DMS 273 (cell line): ENCODE data around the gene CLSTN2.

Experiments
- DNase-seq: peaks from one replicate; lab custom pipeline; 2025; ENCODE audit not compliant: unreplicated experiment; lab: John Stamatoyannopoulos, UW

Gene CLSTN2

DNA sequence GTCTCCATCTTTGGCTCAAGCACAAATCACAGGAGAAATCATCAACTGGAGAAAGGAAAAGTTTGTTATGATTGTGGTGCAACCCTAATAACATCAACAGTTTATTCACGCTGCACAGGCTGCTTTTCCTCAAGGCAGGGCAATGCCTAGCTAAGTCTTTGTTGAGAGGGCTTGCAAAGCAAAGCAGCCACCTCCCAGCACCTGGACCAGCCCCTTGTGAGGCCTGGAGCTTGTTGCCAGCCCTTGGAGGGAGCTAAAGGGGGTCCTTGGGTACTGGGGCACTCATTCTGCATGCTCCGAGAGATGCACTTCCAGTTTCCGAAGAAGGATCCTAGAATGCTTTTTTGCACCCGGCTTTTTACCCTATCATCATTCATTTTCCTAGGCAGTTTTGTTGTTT lies 288.2 kb downstream of the CLSTN2 start:
- DNase-seq, result no peak

DNA sequence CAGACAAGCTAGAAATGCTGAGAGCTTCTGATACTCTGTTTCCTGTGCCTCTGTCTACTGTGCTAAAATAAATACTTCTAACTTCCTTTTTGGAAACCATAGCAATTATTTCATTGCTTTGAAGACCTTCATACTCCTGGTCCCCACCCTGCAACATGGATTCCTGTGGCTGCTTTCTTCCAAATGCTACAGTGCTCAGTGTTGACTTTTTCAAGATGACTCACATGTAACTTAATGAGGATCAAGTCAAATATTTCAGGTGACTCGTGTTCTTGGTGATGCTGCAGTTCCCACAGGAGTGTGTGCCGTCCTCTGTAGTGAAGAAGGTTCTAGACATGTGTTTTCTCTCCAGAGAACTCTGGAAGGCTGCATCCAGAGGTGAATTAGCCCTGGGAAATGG lies 288.6 kb downstream of the CLSTN2 start:
- DNase-seq, result no peak

DNA sequence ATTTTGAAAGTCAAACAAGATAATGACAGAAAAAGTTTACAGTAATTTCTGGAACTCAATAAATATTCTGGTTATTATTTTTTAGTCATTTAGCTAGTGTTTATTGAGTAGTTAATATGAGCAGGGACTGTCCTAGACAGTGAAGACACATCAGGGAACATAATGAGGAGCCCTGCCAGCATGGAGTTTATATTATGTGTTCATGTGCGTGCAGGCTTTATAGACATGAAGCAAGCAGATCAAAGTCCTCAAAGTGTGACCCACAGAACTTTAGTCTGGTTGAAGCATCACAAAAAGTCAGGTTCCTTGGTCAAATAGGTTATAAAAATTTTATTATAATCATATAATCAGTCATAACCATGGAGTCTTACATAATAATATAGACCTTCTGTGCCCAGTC lies 289.3 kb downstream of the CLSTN2 start:
- no peak for DNase-seq

DNA sequence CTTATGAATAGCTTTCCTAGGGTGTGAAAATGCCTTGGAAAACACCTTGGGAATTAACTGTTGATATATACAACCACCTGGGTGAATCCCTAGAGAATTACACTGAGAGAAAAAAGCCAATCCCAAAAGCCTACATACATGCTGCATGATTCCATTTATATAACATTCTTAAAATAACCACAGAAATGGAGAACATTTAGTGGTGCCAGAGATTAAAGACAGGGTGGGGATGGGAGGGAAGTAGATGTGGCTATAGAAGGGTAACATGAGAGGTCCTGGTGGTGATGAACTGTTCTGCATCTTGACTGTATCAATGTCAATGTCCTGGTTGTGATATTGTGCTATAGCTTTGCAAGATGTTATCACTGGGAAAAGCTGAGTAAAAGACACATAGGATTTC lies 291.0 kb downstream of the CLSTN2 start:
- no peak for DNase-seq

DNA sequence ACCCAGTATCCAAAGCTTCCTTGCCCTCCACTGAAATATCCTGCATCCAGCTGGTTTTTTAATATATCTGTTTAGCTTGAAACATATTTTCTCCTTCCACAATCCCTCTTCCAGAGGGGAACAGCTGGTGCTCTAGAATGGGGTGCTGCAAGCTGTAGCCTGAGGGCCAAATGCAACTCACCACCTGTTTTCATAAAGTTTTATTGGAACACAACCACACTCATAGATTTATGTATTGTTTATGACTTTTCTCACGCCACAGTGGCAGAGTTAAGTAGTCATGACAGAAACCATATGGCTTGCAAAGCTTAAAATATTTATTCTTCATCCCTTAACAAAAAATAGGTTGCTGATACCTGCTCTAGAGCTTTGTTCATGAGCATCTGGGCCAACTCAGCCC lies 298.7 kb downstream of the CLSTN2 start:
- peak; percentile 59 for DNase-seq

DNA sequence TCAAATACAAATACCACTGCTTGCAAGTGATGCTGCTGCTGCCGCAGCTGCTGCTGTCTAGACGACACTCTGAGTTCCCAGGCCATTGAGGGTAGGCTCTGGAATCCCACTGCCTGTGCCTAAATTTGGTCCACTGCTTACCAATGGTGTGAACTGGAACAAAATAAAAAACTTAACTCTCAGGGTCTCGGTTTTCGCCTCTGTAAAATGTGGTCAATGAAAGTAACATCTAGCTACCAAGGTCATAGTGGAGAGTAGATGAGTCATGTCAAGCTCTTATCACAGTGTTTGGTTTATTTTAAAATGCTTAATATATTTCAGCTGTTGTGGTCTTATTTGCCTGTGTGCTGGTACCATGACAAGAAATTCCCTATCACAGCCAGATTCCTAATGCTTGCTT lies 299.3 kb downstream of the CLSTN2 start:
- DNase-seq, result peak; percentile 38

DNA sequence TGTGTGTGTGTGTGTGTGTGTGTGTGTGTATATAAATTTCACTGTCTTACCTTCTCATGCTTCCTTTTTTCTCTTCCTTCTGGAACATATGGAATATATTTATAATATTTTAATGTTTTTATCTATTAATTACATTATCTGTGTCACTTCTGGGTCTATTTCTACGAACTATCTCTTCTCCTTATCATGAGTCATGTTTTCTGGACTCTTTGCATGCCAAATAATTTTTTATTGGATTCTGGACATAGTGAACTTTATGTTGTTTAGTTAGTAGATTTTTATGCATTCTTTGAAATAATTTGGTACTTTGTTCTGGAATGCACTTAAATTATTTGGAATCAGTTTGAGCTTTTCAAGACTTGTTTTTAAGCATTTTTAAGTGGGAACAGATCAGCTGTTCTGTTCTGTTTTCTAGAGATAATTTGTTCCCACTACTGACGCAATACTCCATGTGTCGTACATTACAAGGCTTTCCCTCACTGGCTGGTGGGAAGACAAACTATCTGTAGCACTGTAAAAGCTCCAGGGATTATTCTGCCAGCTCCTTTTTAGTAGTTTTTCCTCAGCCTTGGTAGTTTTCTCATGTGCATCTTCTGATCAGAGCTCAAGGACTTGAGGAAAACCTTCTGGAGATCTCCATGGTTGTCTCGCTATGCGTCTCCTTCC lies 302.0 kb downstream of the CLSTN2 start:
- DNase-seq, result no peak

DNA sequence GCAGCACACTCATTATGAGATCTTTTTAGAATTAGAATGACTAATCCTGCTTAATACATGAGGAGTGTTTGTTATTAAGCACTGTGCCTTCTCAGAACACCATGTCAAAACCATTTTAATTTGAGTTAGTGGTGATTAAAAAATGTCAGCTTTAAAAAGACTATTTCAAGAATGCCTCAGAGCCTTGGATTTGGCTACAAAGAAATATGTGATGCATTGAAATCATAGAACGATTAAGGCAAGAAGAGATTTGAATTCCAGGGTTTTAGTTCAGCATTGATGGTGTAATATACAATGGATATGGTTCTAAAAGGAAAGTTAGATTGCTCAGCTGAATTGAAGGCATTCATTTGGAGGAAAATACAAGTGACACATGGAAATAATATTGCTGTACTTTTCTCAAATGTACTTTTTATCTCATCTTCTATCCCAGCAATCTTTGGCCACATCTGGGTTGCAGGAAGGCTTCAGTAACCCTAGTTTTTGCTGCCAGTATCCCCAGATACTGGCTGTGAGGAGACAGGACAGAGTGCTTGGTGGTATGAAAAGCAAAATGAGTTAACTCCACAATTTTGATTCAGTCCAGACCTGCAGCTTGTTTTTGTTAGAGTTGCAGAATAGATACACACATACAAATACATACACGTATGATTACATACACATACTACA lies 303.8 kb downstream of the CLSTN2 start:
- DNase-seq, result no peak

DNA sequence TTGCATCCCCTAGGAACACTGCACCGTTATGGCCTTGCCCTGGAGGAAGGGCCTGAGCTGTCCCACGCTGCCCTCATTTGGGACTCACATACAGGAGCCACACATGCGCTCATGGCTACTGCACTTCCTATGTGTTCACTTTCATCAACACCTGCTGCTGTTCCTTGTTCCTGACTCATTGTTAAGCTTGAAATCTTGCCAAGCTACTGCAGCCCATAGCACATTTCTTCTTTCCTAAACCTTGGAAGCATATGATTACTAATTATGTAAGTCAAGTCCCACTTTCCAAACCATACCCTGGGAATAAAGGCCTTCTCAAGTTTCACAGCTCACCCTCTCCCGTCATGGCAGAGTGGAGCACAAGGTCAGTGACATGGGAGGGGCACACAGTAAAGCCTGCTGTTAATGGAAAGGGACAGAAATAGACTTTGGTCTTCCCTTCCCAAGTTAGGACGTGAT lies 307.9 kb downstream of the CLSTN2 start:
- peak; percentile 69 for DNase-seq

DNA sequence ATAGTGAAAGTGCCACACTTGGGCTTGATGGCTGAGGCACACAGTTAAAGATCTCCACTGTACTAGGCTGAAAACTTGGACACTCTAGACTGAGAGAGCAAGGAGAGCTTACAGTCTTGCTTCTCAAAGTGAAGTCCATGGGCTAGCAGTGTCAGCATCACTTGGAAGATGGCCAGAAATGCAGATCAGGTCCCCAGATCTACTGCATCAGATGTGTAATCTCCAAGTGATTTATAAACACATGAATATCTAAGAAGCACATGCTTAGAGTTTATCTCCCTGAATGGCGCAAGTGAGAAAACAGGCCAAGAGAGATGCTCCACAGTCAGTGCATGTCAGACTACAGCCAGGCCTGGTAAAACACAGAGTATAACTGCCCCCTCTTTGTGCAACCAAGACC lies 308.6 kb downstream of the CLSTN2 start:
- peak; percentile 21 for DNase-seq

DNA sequence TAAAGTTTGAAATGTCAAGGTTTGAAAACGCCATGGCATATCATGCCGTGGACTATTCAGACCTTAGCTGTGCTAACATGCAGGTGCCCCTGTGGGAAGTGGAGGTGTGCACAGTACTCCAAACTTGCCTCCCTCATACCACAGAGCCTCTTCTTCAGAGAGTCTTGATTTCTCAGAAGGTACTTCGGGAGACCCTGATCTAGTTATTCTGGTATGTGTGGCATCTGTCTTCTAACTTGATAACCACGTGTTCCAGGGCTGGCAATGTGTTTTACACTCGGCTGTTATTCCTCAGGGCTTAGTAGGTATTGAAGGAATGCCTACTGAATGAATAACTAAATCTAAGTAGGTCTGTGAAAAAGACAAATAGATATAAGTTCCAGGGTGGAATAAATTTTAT lies 309.9 kb downstream of the CLSTN2 start:
- DNase-seq, result peak; percentile 13

DNA sequence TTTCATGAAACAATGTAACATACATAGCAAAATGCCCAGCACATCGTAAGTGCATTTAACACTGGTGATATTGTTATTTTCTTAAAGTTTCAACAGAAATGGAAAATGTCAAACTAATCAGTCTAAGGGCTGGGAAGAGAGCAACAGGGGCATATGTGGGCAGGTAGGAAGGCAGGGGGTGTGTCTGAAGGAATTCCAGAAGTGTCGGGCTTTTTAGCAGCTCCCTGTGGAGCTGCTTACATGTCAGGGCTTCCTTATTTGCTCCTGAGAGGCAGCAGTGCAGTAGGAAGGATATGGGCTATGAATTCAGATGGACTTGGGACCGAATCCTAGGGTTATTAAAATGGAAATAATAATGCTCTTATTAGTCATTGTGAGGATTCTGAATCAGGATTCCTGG lies 311.6 kb downstream of the CLSTN2 start:
- DNase-seq, result no peak

DNA sequence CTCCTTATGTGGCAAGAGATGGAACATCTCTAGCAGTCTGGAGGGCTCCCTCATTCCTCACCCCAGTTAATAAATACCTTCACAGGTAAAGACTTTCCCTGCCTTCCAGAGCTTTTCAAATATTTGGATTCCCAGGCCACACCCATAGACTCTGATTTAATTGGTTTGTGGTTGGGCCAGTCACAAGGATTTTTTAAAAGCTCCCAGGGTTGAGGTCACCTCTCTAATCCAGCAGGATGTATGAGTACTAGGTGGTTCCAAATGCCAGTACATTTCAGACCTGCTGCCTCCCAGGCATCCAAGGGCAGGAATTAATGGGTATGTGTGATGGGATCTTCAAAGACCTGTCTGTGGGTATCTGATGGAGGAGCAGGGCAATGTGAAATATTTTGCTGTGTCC lies 312.8 kb downstream of the CLSTN2 start:
- DNase-seq, result no peak

DNA sequence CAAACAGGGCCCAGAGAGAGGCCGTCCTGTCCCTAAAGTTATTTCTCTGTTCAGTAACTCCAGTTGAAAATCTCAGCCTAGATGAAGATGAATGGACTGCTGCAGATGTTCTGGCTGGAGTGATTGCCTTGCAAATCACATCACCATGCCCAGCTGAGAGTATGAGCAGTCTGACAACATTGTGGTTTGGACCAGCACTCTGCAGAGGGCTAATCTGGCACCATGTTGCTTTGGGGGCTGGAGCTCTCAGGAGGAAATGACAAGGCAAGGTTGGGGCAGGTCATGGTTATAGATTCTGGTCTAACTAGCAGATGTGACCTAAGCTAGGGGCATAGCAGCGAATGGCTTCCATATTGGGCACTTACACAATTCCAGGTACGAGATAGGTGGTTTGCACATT lies 314.2 kb downstream of the CLSTN2 start:
- no peak for DNase-seq

DNA sequence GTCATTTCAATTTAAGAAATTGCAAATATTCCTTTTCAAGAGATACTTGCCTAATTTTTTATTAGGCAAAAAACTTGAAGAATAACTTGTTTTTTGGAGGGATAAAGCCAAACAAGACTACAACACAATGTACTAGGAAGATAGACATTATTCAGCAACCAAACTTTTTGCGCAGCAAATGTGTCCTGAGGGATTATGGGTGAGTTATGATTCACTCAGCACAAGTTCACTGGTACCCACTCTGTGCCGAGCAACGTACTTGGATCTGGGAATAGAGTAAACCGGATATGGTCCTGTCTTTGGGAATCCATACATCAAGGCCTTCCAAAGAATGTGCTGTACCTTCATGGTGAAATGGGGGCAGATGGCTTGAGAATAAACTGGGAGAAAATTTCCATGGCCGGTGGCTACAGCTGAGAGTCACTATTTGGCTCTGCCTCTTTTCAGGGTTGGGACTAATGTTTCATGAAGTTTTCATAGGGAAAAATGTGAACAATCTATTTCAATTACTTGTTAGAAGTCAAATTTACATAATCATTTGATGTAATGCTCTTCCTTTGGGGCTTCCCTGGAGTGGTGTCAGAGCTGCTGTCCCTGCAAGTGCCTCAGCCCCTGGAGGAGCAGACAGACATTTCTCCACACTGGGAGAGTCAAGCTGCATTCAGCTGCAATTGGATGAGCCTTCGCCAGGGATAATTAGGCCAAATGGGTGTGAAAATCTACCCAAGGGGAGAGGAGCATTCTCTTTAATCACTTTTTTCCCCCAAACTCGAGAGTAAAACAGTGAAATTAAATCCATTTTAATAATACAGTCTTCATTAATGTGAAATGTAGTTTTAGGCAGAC lies 315.2 kb downstream of the CLSTN2 start:
- no peak for DNase-seq

DNA sequence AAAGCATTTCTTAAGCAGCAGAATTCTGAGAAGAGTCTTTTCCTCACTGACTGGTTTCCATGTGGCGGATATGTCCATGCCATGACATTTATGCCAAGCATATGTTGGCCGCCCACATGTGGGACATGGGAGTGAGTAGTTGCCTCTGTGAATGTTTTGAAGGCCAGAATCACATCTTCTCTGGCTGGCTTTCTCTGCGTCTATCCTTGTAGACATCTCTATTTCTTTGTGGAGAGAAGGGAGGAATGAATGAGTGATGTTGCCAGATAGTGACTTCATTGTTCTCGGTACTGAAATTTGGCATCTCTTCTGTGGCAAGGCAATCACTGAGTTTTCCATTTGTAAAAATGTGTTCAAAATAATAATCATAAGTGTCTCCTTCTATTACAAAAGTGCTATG lies 316.0 kb downstream of the CLSTN2 start:
- DNase-seq, result no peak

DNA sequence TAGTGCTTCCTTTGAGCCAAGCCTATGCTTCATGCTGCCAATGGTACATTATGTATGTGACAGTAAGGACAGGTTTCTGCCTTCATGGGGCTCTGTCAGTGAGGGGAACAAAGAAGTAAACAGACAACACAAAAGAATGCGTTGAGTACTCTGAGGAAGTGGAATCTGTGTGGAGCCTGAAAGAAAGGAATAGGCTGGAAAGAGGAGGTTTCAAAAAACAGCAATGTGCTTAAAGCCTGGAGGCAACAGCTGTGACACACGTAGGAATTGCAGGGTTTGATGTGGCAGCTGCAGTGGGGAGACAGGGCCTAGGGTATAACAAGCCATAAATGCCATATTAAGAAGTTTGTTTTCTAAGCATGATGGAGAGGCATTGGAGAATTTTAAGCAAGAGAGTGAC lies 316.7 kb downstream of the CLSTN2 start:
- DNase-seq, result peak; percentile 22

DNA sequence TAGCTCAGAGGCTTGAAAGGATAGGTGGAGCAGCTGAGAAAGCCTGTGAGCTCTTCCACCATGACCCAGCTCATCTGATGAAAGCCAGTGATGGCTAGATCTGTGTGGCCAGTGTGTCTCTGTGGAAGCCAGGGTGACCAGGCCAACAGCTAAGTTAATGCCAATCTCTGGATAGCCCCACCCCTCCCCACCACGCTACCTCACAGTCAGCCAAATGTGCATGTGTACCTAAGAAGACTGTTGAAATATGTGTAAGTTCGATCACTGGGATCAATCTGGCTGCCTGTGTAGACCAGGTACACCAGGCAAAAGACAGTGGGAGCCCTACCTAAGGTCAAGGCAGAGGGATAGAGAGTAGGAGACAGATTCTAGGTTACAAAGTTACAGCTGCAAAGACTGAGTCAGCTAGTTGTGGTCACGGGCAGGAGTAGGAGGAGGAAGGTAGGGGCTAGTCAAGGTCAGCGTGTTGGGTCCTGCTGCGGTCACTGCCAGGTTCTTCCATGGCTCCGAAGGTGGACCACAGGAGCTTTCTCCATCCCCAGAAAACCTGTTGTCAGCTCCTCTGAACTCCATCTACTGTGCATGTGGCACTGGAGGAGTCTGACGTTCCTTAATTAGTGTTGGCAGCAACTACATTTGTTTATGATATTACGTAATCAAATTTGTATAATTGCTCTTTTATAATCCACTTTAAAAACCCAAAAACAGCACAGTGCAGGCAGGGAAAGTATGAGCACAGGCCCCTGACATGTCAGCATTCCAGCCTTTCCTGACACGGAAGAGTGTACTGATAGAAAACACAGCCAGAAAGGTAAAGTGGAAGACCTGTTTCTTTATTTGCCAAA lies 318.0 kb downstream of the CLSTN2 start:
- DNase-seq, result no peak

DNA sequence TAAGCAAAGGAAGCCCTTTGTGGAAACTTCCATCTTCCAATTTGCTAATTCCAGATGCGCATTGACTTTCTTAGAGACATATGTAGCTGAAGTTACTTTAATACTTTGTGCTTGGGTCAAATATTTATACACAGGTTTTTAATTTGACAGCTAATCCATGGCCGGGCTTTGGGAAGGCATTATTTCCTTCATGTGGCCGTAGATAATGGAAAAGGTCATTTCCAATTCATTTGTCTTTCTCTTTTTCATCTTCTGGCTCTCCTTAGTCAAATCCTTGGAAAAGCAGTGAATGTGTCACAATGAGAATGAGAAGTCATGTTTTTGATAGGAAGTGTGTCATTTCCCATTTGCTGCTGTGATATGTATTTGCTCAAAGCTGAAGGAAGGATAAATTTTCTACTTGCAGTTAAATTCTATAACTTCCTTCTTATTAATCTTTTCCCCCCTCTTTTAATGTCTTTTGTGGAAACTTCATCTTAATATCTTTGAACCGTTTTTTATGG lies 323.3 kb downstream of the CLSTN2 start:
- DNase-seq, result no peak

DNA sequence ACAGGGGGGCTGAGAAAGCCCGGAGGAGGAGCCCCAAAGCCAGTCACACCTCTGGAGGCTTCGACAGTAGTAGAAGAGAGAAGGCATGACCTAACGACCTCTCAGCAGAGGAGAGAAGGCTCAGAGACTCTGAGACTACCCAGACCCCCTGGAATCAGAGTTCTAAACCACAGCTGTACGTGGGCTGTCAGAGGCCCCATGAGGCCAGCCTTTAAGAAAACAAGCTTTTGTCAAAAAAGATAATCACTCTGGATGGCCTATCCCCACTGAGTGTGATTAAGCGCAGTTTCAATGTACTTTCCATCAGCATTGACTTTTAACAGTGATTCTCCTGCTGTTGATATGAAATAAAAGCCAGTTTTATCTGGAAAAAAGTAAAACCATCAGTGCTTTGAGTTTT lies 330.3 kb downstream of the CLSTN2 start:
- no peak for DNase-seq

DNA sequence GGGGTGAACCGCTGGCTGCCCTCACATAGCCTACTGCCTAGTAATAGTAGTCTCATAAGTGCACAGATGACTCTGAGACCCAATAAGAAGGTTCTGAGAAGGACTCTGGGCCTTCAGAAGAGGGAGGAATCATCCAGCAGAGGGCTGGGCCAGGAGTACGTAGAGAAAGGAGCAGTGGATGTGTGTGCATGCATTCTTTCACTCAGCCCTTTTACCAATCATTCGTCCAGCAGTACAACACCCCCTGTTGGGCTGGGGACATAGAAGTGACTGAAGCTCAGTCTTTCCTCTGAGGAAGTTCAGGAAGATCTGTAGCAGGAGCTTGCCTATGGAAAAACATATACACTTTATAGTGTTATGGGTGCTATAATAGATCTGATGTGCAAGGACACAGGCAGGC lies 333.1 kb downstream of the CLSTN2 start:
- DNase-seq, result no peak
